ENCODE data around the gene AQP1.

- TF ChIP-seq CTCF (conservative IDR thresholded peaks at IDR 0.05) = no peak
- TF ChIP-seq ZFX (IDR thresholded peaks at IDR 0.05) = no peak
These were observed 61.6 kb downstream of the AQP1 start for GRCh38 chr7:30973292-30973691.

Measured in C4-2B (cell line).